Subcutaneous abdominal adipose tissue (tissue), 5 donors: ENCODE data around the gene UNC13D.

Experiments used
- H3K27ac ChIP-seq: one replicate; pipeline ENCODE4 v1.7.0; 2013; ENCODE audit warnings: low read depth, mild to moderate bottlenecking, inconsistent platforms, low read length, moderate library complexity
- H3K27me3 ChIP-seq, 5 donors: one replicate each; pipeline ENCODE4 v1.7.0; 2013; ENCODE audit warnings: low read length in 5 of 5, inconsistent platforms in 1 of 5; ENCODE audit not compliant: control insufficient read depth in 5 of 5, insufficient read depth in 4 of 5
- H3K36me3 ChIP-seq, 5 donors: one replicate each; pipeline ENCODE4 v1.7.0; 2013; ENCODE audit warnings: low read length in 5 of 5; ENCODE audit not compliant: control insufficient read depth in 5 of 5, insufficient read depth in 5 of 5
- H3K4me1 ChIP-seq, 5 donors: one replicate each; pipeline ENCODE4 v1.7.0; 2013; ENCODE audit warnings: low read length in 5 of 5, mild to moderate bottlenecking in 3 of 5, moderate library complexity in 1 of 5; ENCODE audit not compliant: control insufficient read depth in 5 of 5, insufficient read depth in 5 of 5
- H3K4me3 ChIP-seq, 5 donors: one replicate each; pipeline ENCODE4 v1.7.0; 2013; ENCODE audit warnings: low read length in 5 of 5, low read depth in 1 of 5
- H3K9ac ChIP-seq, 5 donors: one replicate each; pipeline ENCODE4 v1.7.0; 2013; ENCODE audit warnings: low read length in 5 of 5, mild to moderate bottlenecking in 4 of 5, moderate library complexity in 3 of 5
- H3K9me3 ChIP-seq, 5 donors: one replicate each; pipeline ENCODE4 v1.7.0; 2013; ENCODE audit warnings: low read length in 5 of 5; ENCODE audit not compliant: control insufficient read depth in 5 of 5
- donor health status: healthy.
- donor health status: healthy.
- donor health status: healthy.
- donor health status: healthy.
- donor health status: healthy.

The UNC13D gene

DNA sequence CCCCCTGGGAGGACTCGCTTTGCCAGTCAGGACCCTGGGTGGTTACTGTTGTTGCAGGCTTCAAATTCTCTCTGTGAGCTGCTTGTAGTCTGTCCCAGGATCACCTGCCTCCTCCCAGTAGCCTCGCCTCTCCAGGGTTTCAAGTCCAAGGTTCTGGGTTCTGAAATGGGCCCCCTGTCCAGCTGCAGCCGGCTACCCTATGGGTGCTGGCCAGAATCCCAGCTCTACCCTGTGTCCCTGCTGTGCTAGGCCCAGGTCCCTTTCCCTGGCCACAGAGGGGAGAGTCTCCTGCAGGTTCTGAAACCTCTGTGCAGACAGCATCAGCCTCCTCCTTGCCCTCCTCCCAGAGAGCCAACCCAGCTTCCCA lies 21.4 kb downstream of the UNC13D start:
- Histone ChIP-seq H3K27ac (no peak overlapping the region), H3K36me3 (peaks cover 0 to 76% (median 65%) of the 10 kb centered on the region in 5 donors)

DNA sequence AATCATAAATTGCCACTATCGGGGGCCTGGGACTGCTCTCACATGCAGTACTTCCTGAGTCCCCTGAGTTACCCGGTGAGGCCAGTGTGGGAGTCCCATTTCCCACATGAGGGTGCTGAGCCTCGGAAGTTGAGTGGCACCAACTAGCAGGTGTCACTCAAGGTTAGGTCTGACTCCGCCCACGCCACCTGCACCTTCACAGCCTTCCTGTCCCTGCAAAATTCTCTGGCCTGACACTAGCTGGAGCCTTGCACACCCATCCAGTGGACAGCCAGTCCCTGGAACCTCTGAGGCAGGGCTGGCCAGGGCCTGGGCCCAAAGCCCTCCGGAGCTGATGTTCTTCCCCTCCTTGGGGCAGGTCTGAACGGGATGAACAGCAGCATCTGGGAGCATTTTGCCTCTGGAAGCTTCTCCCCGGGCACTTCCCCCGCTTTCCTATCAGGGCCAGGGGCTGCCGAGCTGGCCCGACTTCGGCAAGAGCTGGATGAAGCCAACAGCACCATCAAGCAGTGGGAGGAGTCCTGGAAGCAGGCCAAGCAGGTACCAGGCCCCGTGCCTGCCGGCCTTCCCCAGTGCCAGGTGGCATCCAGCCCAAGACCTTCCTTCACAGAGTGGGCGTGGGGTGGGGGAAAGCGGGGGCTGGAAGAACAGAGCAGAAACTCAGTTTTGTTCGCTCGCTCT lies 21.9 kb downstream of the UNC13D start:
- peaks cover 0 to 81% (median 70%) of the 10 kb centered on the region in 5 donors for H3K36me3 ChIP-seq
- no peak overlapping the region for H3K4me3 ChIP-seq
- no peak overlapping the region for H3K9ac ChIP-seq
- no peak overlapping the region for H3K27ac ChIP-seq
- no peaks in the 10 kb centered on the region for H3K27me3 ChIP-seq
- H3K9me3 ChIP-seq: no peaks in the 10 kb centered on the region
- peaks cover 0 to 20% (median 9%) of the 10 kb centered on the region in 5 donors for H3K4me1 ChIP-seq

More for the DNA sequence above, 21.4 kb downstream of the UNC13D start:
- Histone ChIP-seq H3K9me3 (no peaks in the 10 kb centered on the region), H3K4me3 (no peak overlapping the region), H3K27me3 (no peaks in the 10 kb centered on the region), H3K4me1 (peaks cover 0 to 26% (median 14%) of the 10 kb centered on the region in 5 donors), H3K9ac (no peak overlapping the region)

DNA sequence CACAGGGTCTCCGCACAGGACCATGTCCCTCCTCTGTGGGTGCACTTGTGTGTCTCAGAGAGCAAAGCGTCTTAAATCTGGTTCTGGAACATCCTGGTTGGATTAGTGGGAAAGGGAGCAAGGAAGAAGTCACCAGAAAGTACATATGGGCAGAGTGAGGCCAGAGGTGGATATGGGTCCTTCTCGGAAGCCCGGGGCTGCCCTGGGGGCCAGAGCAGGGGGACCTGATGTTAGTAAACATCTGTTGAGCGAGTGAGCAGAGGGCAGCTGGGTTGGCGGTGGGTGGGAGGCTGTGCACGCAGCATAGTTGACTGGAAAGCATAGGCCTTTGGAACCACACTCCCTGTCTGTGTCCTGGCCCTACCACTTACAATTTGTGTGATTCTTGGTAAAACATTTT lies 22.7 kb downstream of the UNC13D start:
- Histone ChIP-seq H3K4me1 (peaks cover 0 to 13% (median 2%) of the 10 kb centered on the region in 5 donors), H3K27ac (no peak overlapping the region), H3K9me3 (no peaks in the 10 kb centered on the region), H3K9ac (no peak overlapping the region), H3K36me3 (peaks cover 0 to 86% (median 77%) of the 10 kb centered on the region in 5 donors), H3K4me3 (no peak overlapping the region), H3K27me3 (no peaks in the 10 kb centered on the region)

DNA sequence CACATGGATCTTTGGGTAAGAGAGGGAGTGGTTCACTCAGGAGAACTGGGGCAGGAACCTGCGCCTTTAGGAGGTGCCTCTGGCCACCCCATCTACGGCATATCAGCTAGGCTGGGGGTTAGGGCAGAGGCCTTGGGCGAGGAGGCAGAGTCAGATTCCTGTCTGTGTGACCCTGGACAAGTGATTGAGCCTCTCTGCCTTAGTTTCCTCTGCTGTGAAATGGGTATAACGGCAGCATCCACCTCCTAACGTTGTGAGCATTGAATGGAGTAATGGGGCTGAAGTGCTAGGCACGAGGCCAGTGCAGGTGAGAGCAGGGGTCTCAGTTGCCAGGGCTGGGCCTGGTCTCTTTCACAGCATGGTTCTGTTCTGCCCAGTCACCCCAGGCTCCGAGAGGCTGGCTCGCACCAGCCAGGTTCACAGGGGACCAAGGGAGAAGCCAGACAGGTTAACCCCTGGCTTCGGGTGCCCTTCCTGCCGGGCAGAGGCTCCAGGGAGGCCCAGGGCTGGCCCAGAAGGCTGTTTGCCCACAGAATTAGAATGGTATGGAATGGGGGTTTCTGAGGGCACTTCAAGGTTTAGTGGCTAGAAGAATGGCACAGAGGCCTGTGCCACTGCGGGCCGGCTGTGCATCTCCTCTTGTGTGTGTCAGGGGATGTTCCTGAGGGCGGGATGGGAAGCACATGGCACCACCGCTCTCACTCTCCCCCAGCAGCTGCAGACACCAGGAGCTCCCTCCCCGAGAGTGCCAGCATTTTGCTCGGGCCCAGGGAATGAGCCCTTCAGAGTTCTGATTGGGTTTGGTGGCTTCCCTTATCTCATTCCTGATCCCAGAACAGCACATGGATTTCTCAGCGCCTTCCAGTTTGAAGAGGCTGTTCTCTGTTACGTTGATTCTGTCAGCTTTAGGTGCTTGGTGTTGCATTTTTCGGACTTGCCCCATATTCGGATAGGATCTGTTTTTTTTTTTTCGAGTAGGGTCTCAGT lies 23.8 kb downstream of the UNC13D start:
- peaks cover 0 to 10% (median 0%) of the 10 kb centered on the region in 5 donors for H3K4me1 ChIP-seq
- no peak overlapping the region for H3K4me3 ChIP-seq
- H3K36me3 ChIP-seq: peaks cover 0 to 94% (median 82%) of the 10 kb centered on the region in 5 donors
- no peak overlapping the region for H3K9ac ChIP-seq
- no peaks in the 10 kb centered on the region for H3K9me3 ChIP-seq
- H3K27ac ChIP-seq: no peak overlapping the region
- no peaks in the 10 kb centered on the region for H3K27me3 ChIP-seq

DNA sequence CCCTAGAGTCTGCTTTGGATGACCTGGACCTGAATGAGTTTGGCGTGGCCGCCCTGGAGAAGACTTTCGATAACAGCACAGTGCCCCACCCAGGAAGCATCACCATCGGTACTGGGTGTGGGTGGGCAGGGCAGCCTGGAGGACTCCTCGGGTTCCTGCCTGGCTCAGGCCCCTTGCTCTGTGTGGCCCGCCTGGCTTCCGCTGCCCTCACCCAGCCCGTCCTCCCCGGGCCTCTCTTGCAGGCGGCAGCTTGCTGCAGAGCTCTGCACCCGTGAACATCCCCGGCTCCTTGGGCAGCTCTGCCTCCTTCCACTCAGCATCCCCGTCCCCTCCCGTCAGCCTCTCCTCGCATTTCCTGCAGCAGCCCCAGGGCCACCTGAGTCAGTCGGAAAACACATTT lies 24.5 kb downstream of the UNC13D start:
- peaks cover 0 to 8% (median 0%) of the 10 kb centered on the region in 5 donors for H3K4me1 ChIP-seq
- no peak overlapping the region for H3K9ac ChIP-seq
- H3K4me3 ChIP-seq: no peak overlapping the region
- no peaks in the 10 kb centered on the region for H3K9me3 ChIP-seq
- no peak overlapping the region for H3K27ac ChIP-seq
- H3K36me3 ChIP-seq: peaks cover 0 to 99% (median 89%) of the 10 kb centered on the region in 5 donors
- H3K27me3 ChIP-seq: no peaks in the 10 kb centered on the region

DNA sequence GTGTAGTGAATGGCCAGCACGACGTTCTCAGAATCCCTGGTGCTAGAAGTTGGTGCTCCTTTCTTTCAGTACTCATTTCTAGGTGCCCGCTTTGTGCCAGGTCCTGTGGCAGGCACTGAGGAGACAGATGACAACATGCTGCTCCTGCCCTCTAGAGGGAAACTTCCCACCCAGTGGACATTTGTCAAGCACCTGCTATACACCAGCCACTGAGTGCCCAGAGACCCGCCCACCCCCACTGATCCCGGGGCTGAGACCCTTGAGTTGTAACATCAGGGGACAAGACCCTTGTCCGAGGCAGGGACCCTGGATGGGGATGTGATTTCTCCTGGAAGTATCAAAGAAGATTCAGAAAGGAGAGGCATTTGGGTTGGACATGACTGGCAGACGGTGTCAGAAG lies 25.1 kb downstream of the UNC13D start:
- Histone ChIP-seq H3K9me3 (no peaks in the 10 kb centered on the region), H3K27me3 (no peaks in the 10 kb centered on the region), H3K27ac (no peak overlapping the region), H3K9ac (no peak overlapping the region), H3K36me3 (peaks cover 0 to 99% (median 93%) of the 10 kb centered on the region in 5 donors), H3K4me1 (peaks cover 0 to 4% (median 0%) of the 10 kb centered on the region in 5 donors), H3K4me3 (no peak overlapping the region)

DNA sequence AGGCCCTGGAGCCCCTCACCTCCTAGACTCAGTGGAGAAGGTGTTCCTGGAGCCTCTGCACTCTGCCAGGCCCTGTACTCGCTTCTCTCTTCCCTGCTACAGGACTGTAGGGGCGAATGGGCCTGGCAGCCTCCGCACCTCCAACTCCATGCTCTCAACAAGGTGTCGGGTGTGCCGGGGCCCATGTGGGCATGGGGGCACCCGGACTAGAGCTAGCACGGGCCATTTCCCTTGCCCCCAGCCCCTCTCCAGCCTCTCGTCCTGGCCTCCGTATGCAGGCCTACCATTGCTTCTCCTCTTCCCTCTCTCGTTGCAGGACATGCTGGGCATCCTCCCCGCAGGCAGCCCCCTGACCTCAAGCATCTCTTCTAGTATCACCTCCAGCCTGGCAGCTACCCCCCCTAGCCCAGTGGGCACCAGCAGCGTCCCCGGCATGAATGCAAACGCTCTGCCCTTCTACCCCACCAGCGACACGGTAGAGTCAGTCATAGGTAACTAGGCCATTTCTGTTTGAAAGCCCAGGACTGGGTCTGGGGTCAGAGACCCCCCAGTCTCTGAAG lies 25.8 kb downstream of the UNC13D start:
- no peak overlapping the region for H3K4me3 ChIP-seq
- no peaks in the 10 kb centered on the region for H3K27me3 ChIP-seq
- no peaks in the 10 kb centered on the region for H3K9me3 ChIP-seq
- H3K9ac ChIP-seq: no peak overlapping the region
- peaks cover 0 to 99% (median 92%) of the 10 kb centered on the region in 5 donors for H3K36me3 ChIP-seq
- no peaks in the 10 kb centered on the region for H3K4me1 ChIP-seq
- no peak overlapping the region for H3K27ac ChIP-seq

DNA sequence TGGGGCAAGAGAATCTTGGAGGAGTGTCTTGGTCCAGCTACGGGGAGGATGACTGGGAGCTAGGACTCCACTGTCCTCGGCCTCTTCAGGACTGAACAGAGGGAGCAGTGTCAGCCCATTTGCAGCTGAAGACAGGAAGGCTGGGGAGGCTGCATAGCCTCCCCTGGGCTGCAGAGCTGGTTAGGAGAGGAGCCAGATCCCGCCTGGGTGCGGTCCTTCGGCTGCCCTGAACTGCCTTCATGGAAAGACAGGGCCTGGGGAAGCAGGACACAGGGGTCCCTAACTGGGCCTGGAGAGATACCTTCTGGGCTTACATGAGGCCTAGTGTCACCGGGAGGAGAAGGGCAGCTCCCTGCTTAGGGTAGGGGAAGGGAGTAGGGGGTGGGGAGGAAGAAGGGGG lies 26.6 kb downstream of the UNC13D start:
- H3K36me3 ChIP-seq: peaks cover 0 to 99% (median 92%) of the 10 kb centered on the region in 5 donors
- H3K9me3 ChIP-seq: no peaks in the 10 kb centered on the region

DNA sequence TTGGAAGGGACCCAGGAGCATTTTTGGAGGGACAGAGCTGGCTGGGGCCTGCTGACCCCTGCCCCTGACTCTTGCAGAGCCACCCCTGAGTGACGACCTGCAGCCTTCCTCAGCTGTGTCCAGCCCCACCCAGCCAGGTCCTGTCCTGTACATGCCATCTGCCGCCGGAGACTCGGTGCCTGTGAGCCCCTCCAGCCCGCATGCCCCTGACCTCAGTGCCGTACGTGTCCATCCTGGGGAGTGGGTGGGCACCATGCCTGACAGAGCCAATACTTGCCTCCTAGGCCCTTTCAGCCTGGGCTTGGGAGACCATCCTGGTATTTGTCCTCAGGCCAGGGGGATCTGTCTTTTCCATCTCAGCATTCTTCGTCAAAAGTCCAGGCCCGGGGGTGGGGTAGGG lies 27.5 kb downstream of the UNC13D start:
- Histone ChIP-seq H3K27ac (no peak overlapping the region), H3K36me3 (peaks cover 0 to 99% (median 91%) of the 10 kb centered on the region in 5 donors), H3K4me3 (no peak overlapping the region), H3K4me1 (no peaks in the 10 kb centered on the region), H3K27me3 (no peaks in the 10 kb centered on the region), H3K9ac (no peak overlapping the region), H3K9me3 (no peaks in the 10 kb centered on the region)

More for the DNA sequence above, 26.6 kb downstream of the UNC13D start:
- H3K9ac ChIP-seq: no peak overlapping the region
- no peaks in the 10 kb centered on the region for H3K4me1 ChIP-seq
- no peaks in the 10 kb centered on the region for H3K27me3 ChIP-seq
- no peak overlapping the region for H3K27ac ChIP-seq
- H3K4me3 ChIP-seq: no peak overlapping the region
